Pancreas (tissue), 10 donors: ENCODE results near the gene SMYD3. TPM values are rescaled to one million over a fixed set of nuclear protein-coding genes. Genes with fewer than 3 reads are reported as not detected.

Experiments
- ATAC-seq, 4 donors: fragments of 200-7000 bp; cut with Tn5 transposase; one replicate each; pipeline versions ENCODE4 v1.8.0 to v1.9.1; 2020; ENCODE audit warnings: mild to moderate bottlenecking in 4 of 4, moderate library complexity in 4 of 4
- DNase-seq, 6 donors: peaks; one replicate each; pipeline ENCODE4 v3.0.0-alpha.2; 2020
- FAIRE-seq: peaks from 2 replicates; lab custom pipeline; 2012; peaks lifted over from hg19 to GRCh38; lab: Jason Lieb, UNC
- H3K27ac ChIP-seq, 4 donors: fragments of 200-600 bp; sonication (generic); 1 replicate in 3 of 4; 2 replicates in 1 of 4; pipeline versions ENCODE4 v1.5.0 to v1.8.0; 2020
- H3K27me3 ChIP-seq, 4 donors: fragments of 200-600 bp; one replicate each; pipeline ENCODE4 v1.8.0; 2021
- H3K36me3 ChIP-seq, 3 donors: fragments of 200-600 bp; sonication (generic) in 1 of 3; one replicate each; pipeline versions ENCODE4 v1.5.0 to v1.8.0; 2020 to 2021
- H3K4me1 ChIP-seq, 3 donors: fragments of 200-600 bp; one replicate each; pipeline ENCODE4 v1.8.0; 2021
- H3K4me3 ChIP-seq, 4 donors: fragments of 200-600 bp; sonication (generic) in 2 of 4; one replicate each; pipeline versions ENCODE4 v1.5.0 to v1.8.0; 2020 to 2021
- H3K9me3 ChIP-seq, 4 donors: fragments of 200-600 bp; one replicate each; pipeline ENCODE4 v1.8.0; 2021
- CTCF ChIP-seq, 4 donors: fragments of 200-600 bp; sonication (generic) in 3 of 4; IDR thresholded peaks; one replicate each; pipeline versions ENCODE4 v1.5.0 to v1.8.0; 2021; ENCODE audit warnings: antibody characterized with exemption in 4 of 4
- WGBS, 2 donors: extraction: QIAGEN DNeasy Blood & Tissue Kit; methylation state at CpG; one replicate each; pipeline ENCODE4 v1.1.7; 2013; 5-methylcytosine and 5-hydroxymethylcytosine counted together
- intact Hi-C, 3 donors: fragments of 100-400 bp; cut with DNase I; formaldehyde crosslinking; loops; one replicate each; pipeline versions ENCODE4 v1.11.1 to v1.14.2; 2022
- polyA plus RNA-seq, 2 donors: library from polyadenylated mRNA; stranded (reverse); fragments of 200-250 nt; gene quantifications; one replicate each; pipeline ENCODE4 v1.2.3, GENCODE V29; 2013
- total RNA-seq, 6 donors: library from RNA; stranded (reverse); fragmentation: NEBNext Ultra II Directional in 4 of 6; extraction: Animal tissue kit (Norgen Biotek cat#: 25700) in 4 of 6; gene quantifications; one replicate each; pipeline versions ENCODE4 v1.2.1 to v1.2.4, GENCODE V29; 2021 to 2023
- donor health status: healthy with polysubstance abuse.
- donor health status: DM: no; HTN: no; CAD: no; lungs with moderate emphysema.
- donor health status: DM: no; HTN: no; CAD: no.
- donor health status: control.
- donor health status: control.
- donor health status: Bipolar disorder and iron deficiency.
- donor health status: DM: yes; HTN: yes; CAD: no.
- donor health status: DM: no; HTN: no; CAD: no.
- donor health status: DM: no; HTN: no; CAD: no.
- donor health status: DM: yes; HTN: yes; CAD: no.

The SMYD3 gene
- total and polyA plus RNA-seq, 8 donors = 4.6 to 10.5 (median 6.7) TPM

- no peaks in the 10 kb centered on the region for H3K27me3 ChIP-seq
- ATAC-seq (no peak), FAIRE-seq (no peak), DNase-seq (no peak)
- H3K27ac ChIP-seq = no peak overlapping the region
- H3K9me3 ChIP-seq = no peaks in the 10 kb centered on the region
- intact Hi-C loops = no loop called here
- H3K4me1 ChIP-seq = no peaks in the 10 kb centered on the region
- no peak overlapping the region for H3K4me3 ChIP-seq
- no peaks in the 10 kb centered on the region for H3K36me3 ChIP-seq
- WGBS, 2 donors = 81 to 95% methylated on average over 4 of the region's 4 CpGs
- no peak for TF ChIP-seq CTCF (IDR thresholded peaks at IDR 0.05)
These were observed 306.3 kb downstream of the SMYD3 start for GRCh38 chr1:246200738-246201137.

DNA sequence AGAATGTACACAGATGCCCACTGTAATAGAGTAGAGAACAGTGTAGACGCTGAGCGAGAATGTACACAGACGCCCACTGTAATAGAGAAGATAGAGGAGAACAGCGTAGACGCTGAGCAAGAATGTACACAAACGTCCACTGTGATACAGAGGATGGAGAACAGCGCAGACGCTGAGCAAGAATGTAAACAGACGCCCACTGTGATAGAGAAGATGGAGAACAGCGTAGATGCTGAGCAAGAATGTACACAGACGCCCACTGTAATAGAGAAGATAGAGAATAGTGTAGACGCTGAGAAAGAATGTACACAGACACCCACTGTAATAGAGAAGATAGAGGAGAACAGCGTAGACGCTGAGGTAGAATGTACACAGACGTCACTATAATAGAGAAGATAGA is 306.9 kb downstream of the SMYD3 start:
- ATAC-seq = no peak
- no peak for FAIRE-seq
- intact Hi-C loops = no loop called here
- H3K27ac ChIP-seq = no peak overlapping the region
- TF ChIP-seq CTCF (IDR thresholded peaks at IDR 0.05) = no peak
- no peak overlapping the region for H3K4me3 ChIP-seq
- H3K27me3 ChIP-seq = no peaks in the 10 kb centered on the region
- 89 to 91% methylated on average over 15 of the region's 15 CpGs for WGBS, 2 donors
- no peak for DNase-seq
- H3K36me3 ChIP-seq = no peaks in the 10 kb centered on the region
- no peaks in the 10 kb centered on the region for H3K9me3 ChIP-seq
- H3K4me1 ChIP-seq = no peaks in the 10 kb centered on the region

GRCh38 chr1:246199086-246199645 is 307.9 kb downstream of the SMYD3 start:
- H3K4me1 ChIP-seq = no peaks in the 10 kb centered on the region
- H3K4me3 ChIP-seq = no peak overlapping the region
- no peaks in the 10 kb centered on the region for H3K27me3 ChIP-seq
- intact Hi-C loops = no loop called here
- ATAC-seq (no peak), DNase-seq (no peak), FAIRE-seq (no peak)
- WGBS, 2 donors = 80 to 88% methylated on average over 4 of the region's 4 CpGs
- H3K27ac ChIP-seq = no peak overlapping the region
- no peaks in the 10 kb centered on the region for H3K36me3 ChIP-seq
- no peak for TF ChIP-seq CTCF (IDR thresholded peaks at IDR 0.05)
- no peaks in the 10 kb centered on the region for H3K9me3 ChIP-seq

DNA sequence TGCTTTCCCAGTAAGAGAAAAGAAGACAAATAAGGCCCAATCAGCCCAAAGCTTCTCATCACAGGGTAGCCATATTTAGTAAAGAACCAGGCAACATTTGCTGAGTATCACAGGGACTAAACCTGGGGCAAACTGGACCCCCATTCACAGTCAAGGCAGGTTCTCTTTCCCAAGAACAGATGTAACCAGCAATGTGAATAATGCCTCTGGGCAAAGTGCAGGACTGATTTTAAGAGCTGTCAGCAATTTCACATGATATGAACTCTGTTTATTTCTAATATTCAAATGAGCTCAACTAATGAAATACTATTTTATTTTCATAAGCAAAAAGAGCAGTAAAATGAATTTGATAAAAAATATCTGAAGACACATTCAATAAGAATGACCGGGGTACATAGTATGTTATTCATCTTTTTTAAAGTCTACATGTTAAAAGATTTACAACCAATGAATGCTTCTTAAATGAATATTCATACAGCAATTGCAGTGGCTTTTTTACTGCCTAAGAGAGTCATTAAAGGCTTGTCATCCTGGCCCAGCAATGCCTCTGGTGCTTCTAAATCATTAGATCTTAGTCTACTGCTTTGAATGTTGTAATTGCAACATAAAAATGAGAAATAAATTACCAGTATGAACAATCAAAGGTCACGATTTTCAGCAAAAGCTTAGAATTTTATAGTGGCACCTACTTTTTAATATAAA is 308.8 kb downstream of the SMYD3 start:
- H3K4me3 ChIP-seq = no peak overlapping the region
- no peaks in the 10 kb centered on the region for H3K36me3 ChIP-seq
- no peaks in the 10 kb centered on the region for H3K9me3 ChIP-seq
- no peak for FAIRE-seq
- TF ChIP-seq CTCF (IDR thresholded peaks at IDR 0.05) = no peak
- H3K27me3 ChIP-seq = no peaks in the 10 kb centered on the region
- 80 to 88% methylated on average over 2 of the region's 2 CpGs for WGBS, 2 donors
- no peak for DNase-seq
- H3K27ac ChIP-seq = no peak overlapping the region
- no peak for ATAC-seq
- H3K4me1 ChIP-seq = no peaks in the 10 kb centered on the region
- intact Hi-C loops = no loop called here

DNA sequence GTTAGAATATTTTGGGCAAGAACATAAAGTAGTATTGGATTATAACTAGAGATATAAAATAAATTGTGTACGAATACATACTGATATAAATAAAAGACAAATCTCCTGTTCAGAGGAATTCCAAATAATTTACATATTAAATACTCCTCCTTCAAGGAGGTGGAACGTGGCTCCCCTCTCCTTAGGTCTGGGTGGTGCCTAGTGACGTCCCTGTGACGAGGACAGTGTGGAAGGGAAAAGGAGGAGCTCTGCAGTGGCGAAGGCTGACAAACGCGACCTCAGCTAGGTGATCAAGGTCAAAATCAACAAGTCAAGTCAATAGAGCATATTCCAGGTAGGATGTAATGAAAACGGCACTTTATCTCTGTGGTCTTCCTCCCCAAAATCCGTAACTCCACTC is 310.0 kb downstream of the SMYD3 start:
- H3K4me3 ChIP-seq = no peak overlapping the region
- intact Hi-C loops = no loop called here
- ATAC-seq = no peak

More for the DNA sequence above, 310.0 kb downstream of the SMYD3 start:
- Histone ChIP-seq H3K4me1 (no peaks in the 10 kb centered on the region), H3K27me3 (no peaks in the 10 kb centered on the region), H3K9me3 (no peaks in the 10 kb centered on the region), H3K36me3 (no peaks in the 10 kb centered on the region), H3K27ac (no peak overlapping the region)
- no peak for FAIRE-seq
- 83 to 91% methylated on average over 9 of the region's 9 CpGs for WGBS, 2 donors
- no peak for DNase-seq
- TF ChIP-seq CTCF (IDR thresholded peaks at IDR 0.05) = no peak
